Mesothelial cell of epicardium (in vitro differentiated cells): ENCODE measurements around the gene SACS. TPM values are rescaled to one million over a fixed set of nuclear protein-coding genes. Genes with fewer than 3 reads are reported as not detected.

Experiments
- DNase-seq, 2 experiments: peaks; one replicate each; pipeline ENCODE4 v3.0.0; 2021; ENCODE audit warnings: low spot score in 2 of 2; ENCODE audit not compliant: unreplicated experiment in 2 of 2
- H3K27ac Mint-ChIP-seq: 2 replicates; pipeline ENCODE4 v1.8.0; 2021; ENCODE audit warnings: mixed read lengths
- H3K27me3 Mint-ChIP-seq: 2 replicates; pipeline ENCODE4 v1.8.0; 2021; ENCODE audit warnings: low read depth, mixed read lengths
- H3K36me3 Mint-ChIP-seq: 2 replicates; pipeline ENCODE4 v1.8.0; 2021; ENCODE audit warnings: mixed read lengths
- H3K4me1 Mint-ChIP-seq: 2 replicates; pipeline ENCODE4 v1.8.0; 2021; ENCODE audit warnings: mixed read lengths
- H3K4me3 Mint-ChIP-seq: 2 replicates; pipeline ENCODE4 v1.8.0; 2021; ENCODE audit warnings: mild to moderate bottlenecking, moderate library complexity, mixed read lengths
- H3K9me3 Mint-ChIP-seq: 2 replicates; pipeline ENCODE4 v1.8.0; 2021; ENCODE audit warnings: mixed read lengths
- CTCF ChIP-seq: fragments of 200-600 bp; sonication (generic); IDR thresholded peaks from one replicate; pipeline ENCODE4 v1.5.0; 2021; ENCODE audit warnings: antibody characterized with exemption; ENCODE audit not compliant: unreplicated experiment
- total RNA-seq: library from RNA; stranded (reverse); gene quantifications from 3 replicates; pipeline ENCODE4 v1.2.1, GENCODE V29; 2021

Gene SACS
- total RNA-seq, 1 donor from 2014 or later, result 18.7 TPM

- DNase-seq, result no peak
- H3K4me1 Mint-ChIP-seq, result peaks cover 17% of the 10 kb centered on the region
- no peak overlapping the region for H3K27ac Mint-ChIP-seq
- no peaks in the 10 kb centered on the region for H3K27me3 Mint-ChIP-seq
- peak overlapping the region; percentile 73 for H3K4me3 Mint-ChIP-seq
- TF ChIP-seq CTCF, result no peak
- no peaks in the 10 kb centered on the region for H3K9me3 Mint-ChIP-seq
- H3K36me3 Mint-ChIP-seq, result no peaks in the 10 kb centered on the region
These were observed 876 bp downstream of the SACS start for GRCh38 chr13:23432626-23433025.

GRCh38 chr13:23430664-23431063 is 2.8 kb downstream of the SACS start:
- no peak overlapping the region for H3K4me3 Mint-ChIP-seq
- no peak for DNase-seq
- H3K27ac Mint-ChIP-seq, result no peak overlapping the region
- H3K9me3 Mint-ChIP-seq, result no peaks in the 10 kb centered on the region
- no peaks in the 10 kb centered on the region for H3K27me3 Mint-ChIP-seq
- H3K4me1 Mint-ChIP-seq, result peaks cover 25% of the 10 kb centered on the region
- TF ChIP-seq CTCF, result no peak
- H3K36me3 Mint-ChIP-seq, result no peaks in the 10 kb centered on the region

GRCh38 chr13:23427881-23428528 is 5.5 kb downstream of the SACS start:
- Mint-ChIP-seq H3K36me3 (no peaks in the 10 kb centered on the region), H3K9me3 (no peaks in the 10 kb centered on the region), H3K27me3 (no peaks in the 10 kb centered on the region), H3K27ac (peak overlapping the region; percentile 80), H3K4me3 (no peak overlapping the region), H3K4me1 (peaks cover 25% of the 10 kb centered on the region)
- no peak for TF ChIP-seq CTCF
- DNase-seq, result no peak

- Mint-ChIP-seq H3K27me3 (no peaks in the 10 kb centered on the region), H3K36me3 (no peaks in the 10 kb centered on the region), H3K4me3 (no peak overlapping the region), H3K9me3 (no peaks in the 10 kb centered on the region), H3K4me1 (peaks cover 23% of the 10 kb centered on the region), H3K27ac (peak overlapping the region; percentile 80)
- TF ChIP-seq CTCF, result no peak
- DNase-seq, result no peak
These were observed 6.1 kb downstream of the SACS start for GRCh38 chr13:23427342-23427843.

GRCh38 chr13:23421596-23421995 is 11.9 kb downstream of the SACS start:
- TF ChIP-seq CTCF, result no peak
- DNase-seq, result no peak
- H3K27me3 Mint-ChIP-seq, result no peaks in the 10 kb centered on the region
- H3K4me3 Mint-ChIP-seq, result no peak overlapping the region
- H3K4me1 Mint-ChIP-seq, result peaks cover 4% of the 10 kb centered on the region
- peaks cover 3% of the 10 kb centered on the region for H3K36me3 Mint-ChIP-seq
- H3K27ac Mint-ChIP-seq, result no peak overlapping the region
- no peaks in the 10 kb centered on the region for H3K9me3 Mint-ChIP-seq
